A549 (cell line): ENCODE data around the gene STRBP.

ENCODE experiments used
- CHD2 ChIP-seq: fragments of 150-350 bp; IDR thresholded peaks from 2 replicates; pipeline ENCODE4 v1.6.1; 2014; ENCODE audit warnings: low read length; ENCODE audit not compliant: partially characterized antibody
- EP300 ChIP-seq, 2 experiments: fragments of >200 bp; sonication (Bioruptor Twin); formaldehyde crosslinking; IDR thresholded peaks; 2 replicates in 1 of 2; 3 replicates in 1 of 2; pipeline ENCODE4 v1.6.1; 2016 to 2017
- JUNB ChIP-seq: fragments of >200 bp; sonication (Bioruptor Twin); formaldehyde crosslinking; IDR thresholded peaks from 2 replicates; pipeline ENCODE4 v1.6.1; 2016
- NFE2L2 ChIP-seq: fragments of 150-350 bp; conservative IDR thresholded peaks from 2 replicates; pipeline ENCODE4 v1.6.1; 2014; ENCODE audit warnings: low read length
- NPAS2 ChIP-seq: fragments of 250-450 bp; sonication (Bioruptor Pico); IDR thresholded peaks from 2 replicates; pipeline ENCODE4 v1.8.0; 2022; ENCODE audit warnings: mild to moderate bottlenecking, moderate library complexity, borderline replicate concordance
- NR3C1 ChIP-seq: fragments of >200 bp; sonication (Bioruptor Twin); formaldehyde crosslinking; IDR thresholded peaks from 3 replicates; pipeline ENCODE4 v1.6.1; 2017
- PBX3 ChIP-seq: IDR thresholded peaks from 2 replicates; pipeline ENCODE4 v1.6.1; 2012
- POLR2A ChIP-seq: IDR thresholded peaks from 2 replicates; pipeline ENCODE4 v1.6.1; 2012; ENCODE audit warnings: mild to moderate bottlenecking, low read length
- POLR2AphosphoS2 ChIP-seq: conservative IDR thresholded peaks from 2 replicates; pipeline ENCODE4 v1.6.1; 2012; ENCODE audit warnings: low read length, improper control_type of control experiment, inconsistent platforms
- ZSCAN20 ChIP-seq: fragments of 250-450 bp; sonication (Bioruptor Pico); IDR thresholded peaks from 2 replicates; pipeline ENCODE4 v1.8.0; 2022; ENCODE audit warnings: mild to moderate bottlenecking, moderate library complexity
- TF ChIP-seq, protein P1 (sequence below): fragments of >200 bp; sonication (Bioruptor Twin); formaldehyde crosslinking; IDR thresholded peaks from 3 replicates; pipeline ENCODE4 v1.5.1; 2016
- TF ChIP-seq, protein P2 (sequence below): fragments of >200 bp; sonication (Bioruptor Twin); formaldehyde crosslinking; IDR thresholded peaks from 3 replicates; pipeline ENCODE4 v1.6.1; 2016
- TF ChIP-seq, protein P3 (sequence below): IDR thresholded peaks from 2 replicates; pipeline ENCODE4 v1.6.1; 2012

DNA sequence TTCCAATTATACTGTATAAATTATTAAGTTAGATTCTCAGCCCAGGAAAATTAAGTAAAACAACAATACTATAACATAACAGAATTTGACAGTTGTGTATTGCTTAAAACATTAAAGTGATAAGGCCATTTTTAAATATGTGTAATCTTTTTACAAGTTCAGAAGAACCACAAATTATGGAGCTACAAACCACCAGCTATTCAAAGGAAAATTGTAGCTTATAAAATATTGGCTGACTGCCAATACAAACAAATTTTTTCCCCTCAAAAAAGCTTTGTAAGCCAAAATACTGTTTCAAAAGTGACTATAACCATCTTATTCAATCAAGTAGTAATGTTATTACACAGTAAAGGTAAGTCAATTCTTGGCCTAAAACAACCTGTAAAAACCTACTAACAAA lies 21.9 kb downstream of the STRBP start:
- TF ChIP-seq POLR2A, result no peak
- TF ChIP-seq, protein P1, sequence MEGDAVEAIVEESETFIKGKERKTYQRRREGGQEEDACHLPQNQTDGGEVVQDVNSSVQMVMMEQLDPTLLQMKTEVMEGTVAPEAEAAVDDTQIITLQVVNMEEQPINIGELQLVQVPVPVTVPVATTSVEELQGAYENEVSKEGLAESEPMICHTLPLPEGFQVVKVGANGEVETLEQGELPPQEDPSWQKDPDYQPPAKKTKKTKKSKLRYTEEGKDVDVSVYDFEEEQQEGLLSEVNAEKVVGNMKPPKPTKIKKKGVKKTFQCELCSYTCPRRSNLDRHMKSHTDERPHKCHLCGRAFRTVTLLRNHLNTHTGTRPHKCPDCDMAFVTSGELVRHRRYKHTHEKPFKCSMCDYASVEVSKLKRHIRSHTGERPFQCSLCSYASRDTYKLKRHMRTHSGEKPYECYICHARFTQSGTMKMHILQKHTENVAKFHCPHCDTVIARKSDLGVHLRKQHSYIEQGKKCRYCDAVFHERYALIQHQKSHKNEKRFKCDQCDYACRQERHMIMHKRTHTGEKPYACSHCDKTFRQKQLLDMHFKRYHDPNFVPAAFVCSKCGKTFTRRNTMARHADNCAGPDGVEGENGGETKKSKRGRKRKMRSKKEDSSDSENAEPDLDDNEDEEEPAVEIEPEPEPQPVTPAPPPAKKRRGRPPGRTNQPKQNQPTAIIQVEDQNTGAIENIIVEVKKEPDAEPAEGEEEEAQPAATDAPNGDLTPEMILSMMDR, result no peak
- no peak for TF ChIP-seq ZSCAN20 (CRISPR knock-in tag)
- TF ChIP-seq, protein P2, sequence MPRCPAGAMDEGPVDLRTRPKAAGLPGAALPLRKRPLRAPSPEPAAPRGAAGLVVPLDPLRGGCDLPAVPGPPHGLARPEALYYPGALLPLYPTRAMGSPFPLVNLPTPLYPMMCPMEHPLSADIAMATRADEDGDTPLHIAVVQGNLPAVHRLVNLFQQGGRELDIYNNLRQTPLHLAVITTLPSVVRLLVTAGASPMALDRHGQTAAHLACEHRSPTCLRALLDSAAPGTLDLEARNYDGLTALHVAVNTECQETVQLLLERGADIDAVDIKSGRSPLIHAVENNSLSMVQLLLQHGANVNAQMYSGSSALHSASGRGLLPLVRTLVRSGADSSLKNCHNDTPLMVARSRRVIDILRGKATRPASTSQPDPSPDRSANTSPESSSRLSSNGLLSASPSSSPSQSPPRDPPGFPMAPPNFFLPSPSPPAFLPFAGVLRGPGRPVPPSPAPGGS, result no peak
- TF ChIP-seq NR3C1, result no peak
- no peak for TF ChIP-seq NFE2L2
- TF ChIP-seq PBX3, result no peak
- no peak for TF ChIP-seq CHD2
- no peak for TF ChIP-seq POLR2AphosphoS2
- no peak for TF ChIP-seq EP300 (IDR thresholded peaks at IDR 0.05)
- TF ChIP-seq JUNB, result no peak
- TF ChIP-seq, protein P3, sequence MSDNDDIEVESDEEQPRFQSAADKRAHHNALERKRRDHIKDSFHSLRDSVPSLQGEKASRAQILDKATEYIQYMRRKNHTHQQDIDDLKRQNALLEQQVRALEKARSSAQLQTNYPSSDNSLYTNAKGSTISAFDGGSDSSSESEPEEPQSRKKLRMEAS, result no peak
- TF ChIP-seq NPAS2 (CRISPR knock-in tag), result no peak
